HepG2 (cell line): ENCODE data around the gene TEKT5. TPM values are rescaled to one million over a fixed set of nuclear protein-coding genes. Genes with fewer than 3 reads are reported as not detected.
A peak's percentile ranks its signal among the peaks of the same experiment; 100 is the strongest.

Experiments
- ATRX ChIP-seq: sonication (generic); formaldehyde crosslinking; IDR thresholded peaks from 2 replicates; pipeline ENCODE4 v1.4.0; 2020; ENCODE audit warnings: missing genetic modification reagents, borderline replicate concordance
- CENPX ChIP-seq: sonication (generic); formaldehyde crosslinking; IDR thresholded peaks from 2 replicates; pipeline ENCODE4 v1.9.0; 2021; ENCODE audit warnings: mild to moderate bottlenecking, missing genetic modification reagents, moderate library complexity
- CERS6 ChIP-seq: sonication (generic); formaldehyde crosslinking; IDR thresholded peaks from 2 replicates; pipeline ENCODE4 v1.5.0; 2020; ENCODE audit warnings: missing genetic modification reagents
- EEA1 ChIP-seq: sonication (generic); formaldehyde crosslinking; IDR thresholded peaks from 2 replicates; pipeline ENCODE4 v1.5.1; 2020; ENCODE audit warnings: mild to moderate bottlenecking, missing genetic modification reagents, borderline replicate concordance
- HCFC1 ChIP-seq: fragments of 150-350 bp; IDR thresholded peaks from 2 replicates; pipeline ENCODE4 v1.6.1; 2014; ENCODE audit warnings: low read depth, low read length
- HIVEP1 ChIP-seq: sonication (generic); formaldehyde crosslinking; IDR thresholded peaks from 2 replicates; pipeline ENCODE4 v1.4.0; 2020; ENCODE audit warnings: mild to moderate bottlenecking, missing genetic modification reagents
- HMG20B ChIP-seq: conservative IDR thresholded peaks from 2 replicates; pipeline ENCODE4 v1.6.1; 2016; ENCODE audit warnings: missing genetic modification reagents, missing compliant biosample characterization
- KLF6 ChIP-seq: IDR thresholded peaks from 2 replicates; pipeline ENCODE4 v1.8.0; 2016; ENCODE audit warnings: missing biosample characterization, missing genetic modification reagents
- MBNL3 ChIP-seq: fragments of 250-450 bp; sonication (Bioruptor Pico); conservative IDR thresholded peaks from 2 replicates; pipeline ENCODE4 v1.8.0; 2022; ENCODE audit warnings: mild to moderate bottlenecking, inconsistent platforms
- MYC ChIP-seq: sonication (generic); formaldehyde crosslinking; IDR thresholded peaks from 2 replicates; pipeline ENCODE4 v1.9.0; 2021; ENCODE audit warnings: missing genetic modification reagents, borderline replicate concordance
- NFE2L2 ChIP-seq: fragments of 150-350 bp; IDR thresholded peaks from 2 replicates; pipeline ENCODE4 v1.6.1; 2014; ENCODE audit warnings: low read length
- RARA ChIP-seq: IDR thresholded peaks from 2 replicates; pipeline ENCODE4 v1.6.1; 2016; ENCODE audit warnings: missing genetic modification reagents, missing compliant biosample characterization
- SMAD1 ChIP-seq: sonication (generic); formaldehyde crosslinking; IDR thresholded peaks from 2 replicates; pipeline ENCODE4 v1.4.0; 2020; ENCODE audit warnings: missing genetic modification reagents, low read depth, mild to moderate bottlenecking, borderline replicate concordance
- SMAD9 ChIP-seq: sonication (generic); formaldehyde crosslinking; IDR thresholded peaks from 2 replicates; pipeline ENCODE4 v1.5.1; 2020; ENCODE audit warnings: mild to moderate bottlenecking, missing genetic modification reagents
- TP53 ChIP-seq: sonication (generic); formaldehyde crosslinking; conservative IDR thresholded peaks from 2 replicates; pipeline ENCODE4 v1.4.0; 2020; ENCODE audit warnings: missing genetic modification reagents
- ZFP41 ChIP-seq: sonication (generic); formaldehyde crosslinking; IDR thresholded peaks from 2 replicates; pipeline ENCODE4 v1.4.0; 2020; ENCODE audit warnings: mild to moderate bottlenecking, missing genetic modification reagents, borderline replicate concordance
- ZMAT5 ChIP-seq: sonication (generic); formaldehyde crosslinking; IDR thresholded peaks from 2 replicates; pipeline ENCODE4 v1.5.0; 2020; ENCODE audit warnings: mild to moderate bottlenecking, low read depth, missing genetic modification reagents, borderline replicate concordance
- ZMYM2 ChIP-seq: sonication (generic); formaldehyde crosslinking; IDR thresholded peaks from 2 replicates; pipeline ENCODE4 v1.8.0; 2022; ENCODE audit warnings: mild to moderate bottlenecking, missing genetic modification reagents
- ZNF20 ChIP-seq: sonication (generic); formaldehyde crosslinking; IDR thresholded peaks from 2 replicates; pipeline ENCODE4 v1.4.0; 2020; ENCODE audit warnings: mild to moderate bottlenecking, moderate library complexity, missing genetic modification reagents
- ZNF260 ChIP-seq: sonication (generic); formaldehyde crosslinking; IDR thresholded peaks from 2 replicates; pipeline ENCODE4 v1.4.0; 2020; ENCODE audit warnings: missing genetic modification reagents, low read depth, mild to moderate bottlenecking, borderline replicate concordance
- ZNF296 ChIP-seq: sonication (generic); formaldehyde crosslinking; conservative IDR thresholded peaks from 2 replicates; pipeline ENCODE4 v1.5.0; 2020; ENCODE audit warnings: mild to moderate bottlenecking, missing genetic modification reagents
- ZNF569 ChIP-seq: sonication (generic); formaldehyde crosslinking; IDR thresholded peaks from 2 replicates; pipeline ENCODE4 v1.5.0; 2020; ENCODE audit warnings: mild to moderate bottlenecking, missing genetic modification reagents, moderate library complexity, borderline replicate concordance
- ZNF607 ChIP-seq: sonication (generic); formaldehyde crosslinking; IDR thresholded peaks from 2 replicates; pipeline ENCODE4 v1.5.1; 2020; ENCODE audit warnings: missing genetic modification reagents, mild to moderate bottlenecking, borderline replicate concordance
- polyA plus RNA-seq, 8 experiments: library from polyadenylated mRNA; depleted of rRNA in 3 of 8; stranded (reverse) in 7 of 8; unstranded in 1 of 8; fragments of >200 nt; fragmentation: Illumina TruSeq in 4 of 8; extraction: Trizol in 4 of 8; gene quantifications; 2 replicates each; pipeline versions ENCODE4 v1.2.1 to v1.2.3, GENCODE V29; 2011 to 2016; ENCODE audit warnings: low read depth in 4 of 8, missing spikeins in 1 of 8, mixed read lengths in 1 of 8; ENCODE audit not compliant: insufficient read depth in 1 of 8
- total RNA-seq, 5 experiments: library from RNA; depleted of rRNA; stranded (reverse); fragments of >200 nt; fragmentation: Illumina TruSeq; extraction: Trizol; gene quantifications; 2 replicates each; pipeline ENCODE4 v1.2.3, GENCODE V29; 2016; ENCODE audit warnings: low read depth in 1 of 5
- TF ChIP-seq, protein P1 (sequence below): sonication (generic); formaldehyde crosslinking; IDR thresholded peaks from 2 replicates; pipeline ENCODE4 v1.4.0; 2020; ENCODE audit warnings: mild to moderate bottlenecking, missing genetic modification reagents
- TF ChIP-seq, protein P2 (sequence below): sonication (generic); formaldehyde crosslinking; IDR thresholded peaks from 2 replicates; pipeline ENCODE4 v1.4.0; 2020; ENCODE audit warnings: missing genetic modification reagents
- TF ChIP-seq, protein P3 (sequence below): sonication (generic); formaldehyde crosslinking; IDR thresholded peaks from 2 replicates; pipeline ENCODE4 v1.4.0; 2020; ENCODE audit warnings: missing genetic modification reagents

TEKT5 gene
- total and polyA plus RNA-seq, 2 of the 13 experiments (the other 11 are each of a cell fraction or from before 2014, with no cell fraction given), result 0.16 TPM; not detected in 1

DNA sequence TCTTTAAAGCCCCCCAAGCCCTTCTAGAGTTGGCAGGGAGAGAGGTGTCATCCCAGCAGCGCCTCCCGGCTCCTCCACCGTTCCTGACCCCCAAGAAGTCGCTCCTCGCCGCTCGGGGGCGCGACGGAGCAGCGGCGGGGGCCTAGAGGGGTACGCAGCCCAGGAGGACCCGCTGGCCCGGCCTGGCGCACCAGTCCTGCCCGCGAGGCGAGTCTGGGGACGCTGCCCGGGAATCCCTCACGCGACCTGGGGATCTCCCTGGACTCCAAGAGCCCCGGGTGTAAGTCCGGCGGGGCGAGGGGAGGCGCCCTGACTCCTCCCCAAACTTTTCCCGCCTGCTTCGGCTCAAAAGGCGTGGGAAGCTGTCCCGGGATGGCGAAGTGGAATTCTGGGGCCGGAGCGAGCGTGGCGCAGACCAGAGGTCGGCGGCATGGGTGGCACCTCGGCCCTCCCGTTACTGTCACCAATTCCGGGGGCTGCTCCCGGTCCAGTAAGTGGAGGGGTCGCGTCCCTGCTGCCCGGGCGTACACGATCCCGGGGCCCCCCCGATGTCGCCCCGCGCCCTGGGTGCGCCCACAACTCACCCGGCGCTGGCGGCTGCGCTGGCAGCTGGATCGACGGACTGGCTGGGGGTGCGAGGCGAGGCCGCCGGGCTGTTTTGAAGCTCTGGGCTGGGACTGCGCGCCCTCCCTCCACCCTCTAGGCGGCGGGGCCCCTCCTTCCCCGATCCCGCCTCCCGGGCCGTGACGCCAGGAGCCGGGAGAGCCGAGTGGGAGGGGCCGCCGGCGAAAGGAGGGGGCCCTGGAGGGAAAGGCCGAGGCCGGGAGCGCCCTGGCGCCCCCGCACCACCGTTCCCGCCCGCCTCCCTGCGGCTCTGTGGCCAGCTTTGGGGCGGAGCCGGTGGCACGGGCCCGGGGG, 114.5 kb downstream of the TEKT5 start, which contains the start of gene EMP2 (continued):
- TF ChIP-seq CERS6 (CRISPR knock-in tag) (peak; percentile 38; the same call in 1 of the 2 replicates), ZNF569 (peak; percentile 66; the same call in 1 of the 2 replicates), SMAD9 (CRISPR knock-in tag) (peak; percentile 10; the same call in 1 of the 2 replicates), ATRX (no peak), ZNF20 (CRISPR knock-in tag) (no peak), SMAD1 (peak; percentile 92), ZNF260 (CRISPR knock-in tag) (no peak), RARA (CRISPR knock-in tag) (peak; percentile 40), ZFP41 (CRISPR knock-in tag) (peak; percentile 82; the same call in 1 of the 2 replicates), ZNF296 (CRISPR knock-in tag) (peak; percentile 89), ZMAT5 (CRISPR knock-in tag) (no peak), CENPX (no peak), HMG20B (no peak; the same call in none of the 2 replicates), KLF6 (CRISPR knock-in tag) (peak; percentile 74; the same call in 1 of the 2 replicates), ZMYM2 (CRISPR knock-in tag) (0 out of 2 replicates have a peak, but pooled peaks have one; percentile 4), MYC (CRISPR knock-in tag) (peak; percentile 78; the same call in 1 of the 2 replicates), TP53 (CRISPR knock-in tag) (peak; percentile 52; the same call in 1 of the 2 replicates), EEA1 (peak; percentile 82; the same call in 1 of the 2 replicates), MBNL3 (no peak), NFE2L2 (no peak), ZNF607 (CRISPR knock-in tag) (peak; percentile 49), HIVEP1 (CRISPR knock-in tag) (peak; percentile 90), HCFC1 (no peak)
- TF ChIP-seq, protein P1, sequence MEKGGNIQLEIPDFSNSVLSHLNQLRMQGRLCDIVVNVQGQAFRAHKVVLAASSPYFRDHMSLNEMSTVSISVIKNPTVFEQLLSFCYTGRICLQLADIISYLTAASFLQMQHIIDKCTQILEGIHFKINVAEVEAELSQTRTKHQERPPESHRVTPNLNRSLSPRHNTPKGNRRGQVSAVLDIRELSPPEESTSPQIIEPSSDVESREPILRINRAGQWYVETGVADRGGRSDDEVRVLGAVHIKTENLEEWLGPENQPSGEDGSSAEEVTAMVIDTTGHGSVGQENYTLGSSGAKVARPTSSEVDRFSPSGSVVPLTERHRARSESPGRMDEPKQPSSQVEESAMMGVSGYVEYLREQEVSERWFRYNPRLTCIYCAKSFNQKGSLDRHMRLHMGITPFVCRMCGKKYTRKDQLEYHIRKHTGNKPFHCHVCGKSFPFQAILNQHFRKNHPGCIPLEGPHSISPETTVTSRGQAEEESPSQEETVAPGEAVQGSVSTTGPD (CRISPR knock-in tag), result no peak
- TF ChIP-seq, protein P2, sequence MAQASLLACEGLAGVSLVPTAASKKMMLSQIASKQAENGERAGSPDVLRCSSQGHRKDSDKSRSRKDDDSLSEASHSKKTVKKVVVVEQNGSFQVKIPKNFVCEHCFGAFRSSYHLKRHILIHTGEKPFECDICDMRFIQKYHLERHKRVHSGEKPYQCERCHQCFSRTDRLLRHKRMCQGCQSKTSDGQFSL (CRISPR knock-in tag), result peak; percentile 53
- TF ChIP-seq, protein P3, sequence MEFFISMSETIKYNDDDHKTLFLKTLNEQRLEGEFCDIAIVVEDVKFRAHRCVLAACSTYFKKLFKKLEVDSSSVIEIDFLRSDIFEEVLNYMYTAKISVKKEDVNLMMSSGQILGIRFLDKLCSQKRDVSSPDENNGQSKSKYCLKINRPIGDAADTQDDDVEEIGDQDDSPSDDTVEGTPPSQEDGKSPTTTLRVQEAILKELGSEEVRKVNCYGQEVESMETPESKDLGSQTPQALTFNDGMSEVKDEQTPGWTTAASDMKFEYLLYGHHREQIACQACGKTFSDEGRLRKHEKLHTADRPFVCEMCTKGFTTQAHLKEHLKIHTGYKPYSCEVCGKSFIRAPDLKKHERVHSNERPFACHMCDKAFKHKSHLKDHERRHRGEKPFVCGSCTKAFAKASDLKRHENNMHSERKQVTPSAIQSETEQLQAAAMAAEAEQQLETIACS (CRISPR knock-in tag), result no peak
